Adrenal gland (tissue), 12 donors: Measurements from ENCODE around the gene FNDC3B. TPM values are rescaled to one million over a fixed set of nuclear protein-coding genes. Genes with fewer than 3 reads are reported as not detected.

Experiments used
- DNase-seq, 7 donors: peaks; one replicate each; pipeline ENCODE4 v3.0.0-alpha.2; 2019 to 2020
- H3K27ac ChIP-seq, 5 donors: fragments of 200-600 bp; sonication (generic) in 4 of 5; 1 replicate in 3 of 5; 2 replicates in 2 of 5; pipeline versions ENCODE4 v1.5.1 to v1.8.0; 2016 to 2020; ENCODE audit warnings: mild to moderate bottlenecking in 1 of 5
- H3K27me3 ChIP-seq: fragments of 200-600 bp; 2 replicates; pipeline ENCODE4 v1.8.0; 2021
- H3K36me3 ChIP-seq, 2 donors: fragments of 200-600 bp; replicated peaks in 1 of 2; 1 replicate in 1 of 2; 2 replicates in 1 of 2; pipeline versions ENCODE4 v1.5.1 to v1.8.0; 2018 to 2022
- H3K4me1 ChIP-seq, 2 donors: fragments of 200-600 bp; replicated peaks in 1 of 2; 1 replicate in 1 of 2; 2 replicates in 1 of 2; pipeline versions ENCODE4 v1.5.1 to v1.8.0; 2018 to 2021
- H3K4me3 ChIP-seq, 4 donors: fragments of 200-600 bp; sonication (generic) in 3 of 4; one replicate each; pipeline ENCODE4 v1.5.1; 2016 to 2018
- H3K9me3 ChIP-seq, 3 donors: fragments of 200-600 bp; sonication (generic) in 1 of 3; replicated peaks in 1 of 3; 1 replicate in 2 of 3; 2 replicates in 1 of 3; pipeline versions ENCODE4 v1.5.1 to v1.8.0; 2016 to 2021
- POLR2A ChIP-seq, 2 donors: fragments of 450-650 bp; IDR thresholded peaks; one replicate each; pipeline ENCODE4 v1.6.1; 2017; ENCODE audit warnings: antibody characterized with exemption in 2 of 2, mild to moderate bottlenecking in 2 of 2, moderate library complexity in 1 of 2
- WGBS, 4 donors: extraction: QIAGEN DNeasy Blood & Tissue Kit in 2 of 4; methylation state at CpG; one replicate each; pipeline versions ENCODE4 v1.1.5 to v1.1.7; 2013 to 2017; 5-methylcytosine and 5-hydroxymethylcytosine counted together
- intact Hi-C, 2 donors: fragments of 100-400 bp; cut with DNase I; formaldehyde crosslinking; loops; one replicate each; pipeline versions ENCODE4 v1.14.1 to v1.15.0; 2022 to 2023
- polyA plus RNA-seq, 3 donors: library from polyadenylated mRNA; stranded (reverse); fragments of 200-250 nt in 2 of 3; fragments of 350-450 nt in 1 of 3; fragmentation: Illumina TruSeq in 1 of 3; extraction: RNeasy Lipid Tissue Mini Kit (QIAGEN cat#74804) in 1 of 3; gene quantifications; one replicate each; pipeline ENCODE4 v1.2.3, GENCODE V29; 2013 to 2014
- total RNA-seq, 9 donors: library from RNA; depleted of rRNA in 4 of 9; stranded (reverse); fragments of >200 nt in 4 of 9; fragments of 120-200 nt in 1 of 9; fragmentation: NEBNext Ultra II Directional in 1 of 9; extraction: Animal tissue kit (Norgen Biotek cat#: 25700) in 1 of 9; gene quantifications; one replicate each; pipeline versions ENCODE4 v1.1.0 to v1.2.4, GENCODE V29; 2013 to 2023
- TF ChIP-seq, protein P1 (sequence below), 6 experiments: fragments of 450-650 bp in 4 of 6; fragments of 200-600 bp in 2 of 6; sonication (generic) in 1 of 6; IDR thresholded peaks; 1 replicate in 5 of 6; 2 replicates in 1 of 6; pipeline versions ENCODE4 v1.5.1 to v1.8.0; 2016 to 2021; ENCODE audit warnings: antibody characterized with exemption in 6 of 6, mild to moderate bottlenecking in 2 of 6, moderate library complexity in 1 of 6
- donor health status: healthy with polysubstance abuse.
- donor health status: Bipolar disorder and iron deficiency.
- donor health status: DM: yes; HTN: yes; CAD: no.
- donor health status: DM: no; HTN: no; CAD: no.
- donor health status: DM: no; HTN: no; CAD: no.
- donor health status: DM: yes; HTN: yes; CAD: no.

Gene FNDC3B
- total and polyA plus RNA-seq, 12 donors: 9.9 to 228 (median 105) TPM

- intact Hi-C loops: no loop called here
- H3K9me3 ChIP-seq: no peaks in the 10 kb centered on the region
- no peaks in the 10 kb centered on the region for H3K27me3 ChIP-seq
- H3K36me3 ChIP-seq: no peaks in the 10 kb centered on the region
- no peak for DNase-seq
- peak overlapping the region in 1 of 5 donors; percentile 65 for H3K27ac ChIP-seq
- peaks cover 11 to 60% of the 10 kb centered on the region in 2 donors for H3K4me1 ChIP-seq
- TF ChIP-seq POLR2A (IDR thresholded peaks at IDR 0.05): no peak
- TF ChIP-seq, protein P1, sequence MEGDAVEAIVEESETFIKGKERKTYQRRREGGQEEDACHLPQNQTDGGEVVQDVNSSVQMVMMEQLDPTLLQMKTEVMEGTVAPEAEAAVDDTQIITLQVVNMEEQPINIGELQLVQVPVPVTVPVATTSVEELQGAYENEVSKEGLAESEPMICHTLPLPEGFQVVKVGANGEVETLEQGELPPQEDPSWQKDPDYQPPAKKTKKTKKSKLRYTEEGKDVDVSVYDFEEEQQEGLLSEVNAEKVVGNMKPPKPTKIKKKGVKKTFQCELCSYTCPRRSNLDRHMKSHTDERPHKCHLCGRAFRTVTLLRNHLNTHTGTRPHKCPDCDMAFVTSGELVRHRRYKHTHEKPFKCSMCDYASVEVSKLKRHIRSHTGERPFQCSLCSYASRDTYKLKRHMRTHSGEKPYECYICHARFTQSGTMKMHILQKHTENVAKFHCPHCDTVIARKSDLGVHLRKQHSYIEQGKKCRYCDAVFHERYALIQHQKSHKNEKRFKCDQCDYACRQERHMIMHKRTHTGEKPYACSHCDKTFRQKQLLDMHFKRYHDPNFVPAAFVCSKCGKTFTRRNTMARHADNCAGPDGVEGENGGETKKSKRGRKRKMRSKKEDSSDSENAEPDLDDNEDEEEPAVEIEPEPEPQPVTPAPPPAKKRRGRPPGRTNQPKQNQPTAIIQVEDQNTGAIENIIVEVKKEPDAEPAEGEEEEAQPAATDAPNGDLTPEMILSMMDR (IDR thresholded peaks at IDR 0.05): no peak
- 85 to 93% (median 89%) methylated on average over 3 of the region's 3 CpGs for WGBS, 4 donors
- no peak overlapping the region for H3K4me3 ChIP-seq
These were observed 135.8 kb downstream of the FNDC3B start for GRCh38 chr3:172175254-172175599.

- intact Hi-C loops: no loop called here
- Histone ChIP-seq H3K27me3 (no peaks in the 10 kb centered on the region), H3K4me1 (peaks cover 11 to 56% of the 10 kb centered on the region in 2 donors), H3K36me3 (no peaks in the 10 kb centered on the region), H3K4me3 (no peak overlapping the region), H3K27ac (peak overlapping the region in 3 of 5 donors; percentile 10 to 65 (median 43)), H3K9me3 (no peaks in the 10 kb centered on the region)
- WGBS, 4 donors: 63 to 70% (median 65%) methylated on average over 3 of the region's 3 CpGs
- TF ChIP-seq POLR2A (IDR thresholded peaks at IDR 0.05): no peak
- TF ChIP-seq, protein P1 (IDR thresholded peaks at IDR 0.05): no peak
- DNase-seq: no peak
These were observed 136.8 kb downstream of the FNDC3B start for GRCh38 chr3:172176061-172176770.

DNA sequence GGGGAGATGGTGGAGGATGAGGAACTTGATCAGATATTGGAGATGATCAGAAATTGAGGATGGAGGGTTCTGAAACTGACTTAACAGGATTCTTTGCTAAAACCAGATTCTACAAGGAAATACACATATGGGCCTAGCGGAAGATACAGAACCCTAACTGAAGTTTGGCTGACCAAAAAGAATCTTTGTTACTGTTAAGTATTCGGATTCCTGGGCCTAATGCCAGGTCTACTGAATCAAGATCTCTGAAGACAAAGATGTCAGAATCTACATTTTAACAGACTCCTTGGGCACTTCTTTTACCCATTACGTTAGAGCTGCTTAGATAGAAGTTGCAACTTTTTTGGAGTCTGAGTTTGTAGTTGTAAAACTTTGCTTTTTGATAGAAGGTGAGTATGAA lies 137.7 kb downstream of the FNDC3B start:
- H3K4me1 ChIP-seq: peaks cover 14 to 56% of the 10 kb centered on the region in 2 donors
- H3K27ac ChIP-seq: peak overlapping the region in 2 of 5 donors; percentile 43 to 65
- TF ChIP-seq, protein P1 (IDR thresholded peaks at IDR 0.05): no peak
- no peak for TF ChIP-seq POLR2A (IDR thresholded peaks at IDR 0.05)
- DNase-seq: peak in 2 of 7 donors; percentile 39 to 55
- no peaks in the 10 kb centered on the region for H3K9me3 ChIP-seq
- H3K27me3 ChIP-seq: no peaks in the 10 kb centered on the region
- no peaks in the 10 kb centered on the region for H3K36me3 ChIP-seq
- WGBS, 4 donors: 47 to 57% (median 53%) methylated on average over 3 of the region's 3 CpGs
- no peak overlapping the region for H3K4me3 ChIP-seq
- intact Hi-C loops: no loop called here

DNA sequence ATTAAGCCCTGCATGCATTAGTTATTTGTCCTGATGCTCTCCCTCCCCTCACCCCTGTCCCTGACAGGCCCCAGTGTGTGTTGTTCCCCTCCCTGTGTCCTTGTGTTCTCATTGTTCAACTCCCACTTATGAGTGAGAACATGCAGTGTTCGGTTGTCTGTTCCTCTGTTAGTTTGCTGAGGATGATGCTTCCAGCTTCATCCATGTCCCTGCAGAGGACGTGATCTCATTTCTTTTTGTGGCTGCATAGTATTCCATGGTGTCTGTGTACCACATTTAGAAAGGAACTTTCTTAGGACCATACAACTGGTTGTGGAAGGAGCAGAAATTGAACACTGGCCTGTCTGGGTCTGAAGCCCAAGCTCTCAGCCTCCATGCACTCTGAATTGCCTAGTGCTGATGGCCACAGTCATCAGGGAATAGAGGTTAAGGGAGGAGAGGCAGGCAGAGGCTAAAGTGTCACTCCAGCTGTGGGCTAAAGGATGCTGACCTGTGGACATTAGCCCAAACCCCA lies 138.5 kb downstream of the FNDC3B start:
- intact Hi-C loops: no loop called here
- 92 to 100% (median 94%) methylated on average over 2 of the region's 2 CpGs for WGBS, 4 donors
- no peaks in the 10 kb centered on the region for H3K27me3 ChIP-seq

More for the DNA sequence above, 138.5 kb downstream of the FNDC3B start:
- no peak for DNase-seq
- H3K36me3 ChIP-seq: no peaks in the 10 kb centered on the region
- TF ChIP-seq, protein P1 (IDR thresholded peaks at IDR 0.05): no peak
- no peak for TF ChIP-seq POLR2A (IDR thresholded peaks at IDR 0.05)
- peaks cover 20 to 63% of the 10 kb centered on the region in 2 donors for H3K4me1 ChIP-seq
- no peak overlapping the region for H3K4me3 ChIP-seq
- no peaks in the 10 kb centered on the region for H3K9me3 ChIP-seq
- no peak overlapping the region for H3K27ac ChIP-seq
